Activated B cell treated with CpG ODN at 0.5 μM for 24 hours (primary cell): Measurements from ENCODE around the gene RABAC1. TPM values are rescaled to one million over a fixed set of nuclear protein-coding genes. Genes with fewer than 3 reads are reported as not detected.

Experiments used
- ATAC-seq: fragments of 200-7000 bp; cut with Tn5 transposase; one replicate; pipeline ENCODE4 v1.10.0; 2021; ENCODE audit warnings: low read depth, mild to moderate bottlenecking, moderate library complexity
- CTCF ChIA-PET: fragments of 350-600 bp; sonication (Branson Sonifier 250); formaldehyde crosslinking; loops from one replicate; lab custom pipeline; 2021; ENCODE audit warnings: antibody characterized with exemption; lab: Charles Lee
- POLR2A ChIA-PET: fragments of 350-600 bp; sonication (Branson Sonifier 250); formaldehyde crosslinking; loops from one replicate; lab custom pipeline; 2021; ENCODE audit warnings: antibody characterized with exemption; lab: Charles Lee
- DNase-seq: peaks from one replicate; pipeline ENCODE4 v3.0.0; 2022
- H3K27ac Mint-ChIP-seq: one replicate; pipeline ENCODE4 v1.8.0; 2020; ENCODE audit warnings: mixed read lengths
- H3K27me3 Mint-ChIP-seq: one replicate; pipeline ENCODE4 v1.8.0; 2021; ENCODE audit warnings: mixed read lengths
- H3K36me3 Mint-ChIP-seq: one replicate; pipeline ENCODE4 v1.8.0; 2021; ENCODE audit warnings: low read depth, mixed read lengths
- H3K4me1 Mint-ChIP-seq: one replicate; pipeline ENCODE4 v1.8.0; 2021; ENCODE audit warnings: mixed read lengths
- H3K4me3 Mint-ChIP-seq: one replicate; pipeline ENCODE4 v1.8.0; 2020; ENCODE audit warnings: mild to moderate bottlenecking, mixed read lengths
- H3K9me3 Mint-ChIP-seq: one replicate; pipeline ENCODE4 v1.8.0; 2020; ENCODE audit warnings: mixed read lengths
- CTCF ChIP-seq: fragments of 200-600 bp; IDR thresholded peaks from one replicate; pipeline ENCODE4 v1.8.0; 2022; ENCODE audit warnings: antibody characterized with exemption, mild to moderate bottlenecking
- intact Hi-C: fragments of 100-400 bp; cut with micrococcal nuclease; formaldehyde crosslinking; loops from one replicate; pipeline ENCODE4 v1.15.1; 2024
- total RNA-seq: library from RNA; stranded (reverse); gene quantifications from 2 replicates; pipeline ENCODE4 v1.2.3, GENCODE V29; 2022

The RABAC1 gene
- total RNA-seq, 1 donor from 2014 or later: 102 TPM

GRCh38 chr19:41930926-41931592, 28.1 kb downstream of the RABAC1 start:
- ATAC-seq (peak; percentile 22), DNase-seq (no peak)
- H3K36me3 Mint-ChIP-seq: no peaks in the 10 kb centered on the region
- POLR2A ChIA-PET: interaction anchor here (0.8 to 5.5 kb wide), 6 partner anchors 20 to 71 kb away, joined by 3 to 44 read pairs (median 8); partner anchors contain the start of genes CD79A and RPS19
- no peak for TF ChIP-seq CTCF
- peaks cover 55% of the 10 kb centered on the region for H3K4me1 Mint-ChIP-seq
- no peak overlapping the region for H3K4me3 Mint-ChIP-seq
- CTCF ChIA-PET: interaction anchor here (0.9 to 2.2 kb wide), 4 partner anchors 12 to 58 kb away, joined by 3 to 13 read pairs (median 6); no protein-coding TSS in a partner anchor
- H3K27ac Mint-ChIP-seq: no peak overlapping the region
- H3K9me3 Mint-ChIP-seq: no peaks in the 10 kb centered on the region
- no peaks in the 10 kb centered on the region for H3K27me3 Mint-ChIP-seq
- intact Hi-C loops: no loop called here

- no peak for ATAC-seq
- CTCF ChIA-PET: interaction anchor here (0.8 to 1.9 kb wide), 3 partner anchors 13 to 57 kb away, joined by 3 to 13 read pairs (median 3); no protein-coding TSS in a partner anchor
- Mint-ChIP-seq H3K4me1 (peaks cover 53% of the 10 kb centered on the region), H3K27me3 (no peaks in the 10 kb centered on the region), H3K9me3 (no peaks in the 10 kb centered on the region), H3K27ac (no peak overlapping the region), H3K36me3 (no peaks in the 10 kb centered on the region), H3K4me3 (peak overlapping the region; percentile 41)
- POLR2A ChIA-PET: interaction anchor here (0.9 to 5.5 kb wide), 7 partner anchors 22 to 70 kb away, joined by 4 to 44 read pairs (median 13); partner anchors contain the start of genes CD79A and RPS19
- TF ChIP-seq CTCF: no peak
- DNase-seq: no peak
- intact Hi-C loops: no loop called here
These were observed 28.8 kb downstream of the RABAC1 start for GRCh38 chr19:41930322-41930722.

GRCh38 chr19:41929536-41930071, 29.5 kb downstream of the RABAC1 start:
- no peak overlapping the region for H3K27ac Mint-ChIP-seq
- DNase-seq: no peak
- ATAC-seq: no peak
- ChIA-PET POLR2A (interaction anchor here (1.0 to 5.5 kb wide), 6 partner anchors 29 to 70 kb away, joined by 5 to 44 read pairs (median 15); partner anchors contain the start of genes CD79A and RPS19), CTCF (interaction anchor here (0.8 to 1.9 kb wide), 4 partner anchors 14 to 178 kb away, joined by 3 to 13 read pairs (median 3); no protein-coding TSS in a partner anchor)
- no peaks in the 10 kb centered on the region for H3K27me3 Mint-ChIP-seq
- intact Hi-C loops: loop anchor here (1.0 to 2.0 kb wide), 3 partner anchors 15 to 45 kb away; no protein-coding TSS in a partner anchor
- TF ChIP-seq CTCF: no peak
- peaks cover 45% of the 10 kb centered on the region for H3K4me1 Mint-ChIP-seq
- H3K9me3 Mint-ChIP-seq: no peaks in the 10 kb centered on the region
- H3K4me3 Mint-ChIP-seq: peak overlapping the region; percentile 41
- H3K36me3 Mint-ChIP-seq: no peaks in the 10 kb centered on the region

DNA sequence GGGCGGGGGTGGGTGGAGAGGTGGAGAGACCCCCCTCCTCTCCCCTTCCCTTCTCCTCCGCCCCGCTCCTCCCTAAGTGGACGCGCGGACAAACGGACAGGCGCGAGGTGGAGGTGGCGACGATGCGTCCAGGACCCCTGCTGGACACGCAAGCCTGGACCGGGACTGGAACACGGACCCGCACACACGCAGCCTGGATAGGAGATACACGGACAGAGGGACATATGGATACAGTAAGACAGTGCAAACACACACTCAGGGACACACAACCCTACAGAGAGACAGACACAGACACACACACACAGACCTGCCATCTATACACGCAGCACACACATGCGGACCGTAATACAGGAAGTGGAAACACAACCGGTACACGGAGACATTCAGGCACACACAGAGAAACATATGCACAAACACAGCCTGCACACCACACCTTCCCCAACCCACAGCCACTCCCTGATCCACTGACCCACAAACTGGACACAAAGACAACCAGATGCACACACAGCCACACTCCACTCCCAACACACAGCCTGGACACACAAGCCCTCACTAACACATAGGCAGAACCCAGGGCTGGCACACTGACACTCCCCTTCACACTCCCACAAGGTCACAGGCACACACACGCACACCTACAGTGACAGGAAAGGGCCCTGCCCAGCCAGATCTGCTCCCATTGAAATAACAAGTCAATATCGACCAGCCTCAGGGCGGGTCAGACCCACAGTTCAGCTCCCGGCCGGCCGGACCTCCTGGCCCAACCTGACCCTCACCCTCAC, 30.2 kb downstream of the RABAC1 start:
- H3K27ac Mint-ChIP-seq: peak overlapping the region; percentile 38
- no peak for DNase-seq

More for the DNA sequence above, 30.2 kb downstream of the RABAC1 start:
- CTCF ChIA-PET: interaction anchor here (0.8 to 1.9 kb wide), 3 partner anchors 56 to 179 kb away, joined by 3 to 13 read pairs (median 5); partner anchors contain the start of gene RPS19
- Mint-ChIP-seq H3K4me3 (no peak overlapping the region), H3K36me3 (no peaks in the 10 kb centered on the region), H3K27me3 (no peaks in the 10 kb centered on the region), H3K4me1 (peaks cover 39% of the 10 kb centered on the region), H3K9me3 (no peaks in the 10 kb centered on the region)
- ATAC-seq: peak; percentile 63
- no peak for TF ChIP-seq CTCF
- POLR2A ChIA-PET: interaction anchor here (1.0 to 5.5 kb wide), 7 partner anchors 17 to 69 kb away, joined by 4 to 44 read pairs (median 12); partner anchors contain the start of genes CD79A and RPS19
- intact Hi-C loops: loop anchor here (1.0 to 2.0 kb wide), 3 partner anchors 14 to 45 kb away; no protein-coding TSS in a partner anchor
